Fibroblast of lung (primary cell): ENCODE measurements around the gene HECTD4. TPM values are rescaled to one million over a fixed set of nuclear protein-coding genes. Genes with fewer than 3 reads are reported as not detected.

Experiments
- DNase-seq, 2 donors: peaks; one replicate each; pipeline versions ENCODE4 v3.0.0 to v3.0.0-alpha.2; 2010; ENCODE audit warnings: low read depth in 2 of 2
- H2AFZ ChIP-seq: 2 replicates; pipeline ENCODE4 v1.5.1; 2012; ENCODE audit warnings: low read length, control low read depth, inconsistent platforms
- H3K27ac ChIP-seq: 2 replicates; pipeline ENCODE4 v1.5.1; 2011; ENCODE audit warnings: low read length, control low read depth; ENCODE audit not compliant: insufficient read depth
- H3K27me3 ChIP-seq: 2 replicates; pipeline ENCODE4 v1.5.1; 2011; ENCODE audit warnings: mild to moderate bottlenecking, low read length; ENCODE audit not compliant: control insufficient read depth, insufficient read depth
- H3K36me3 ChIP-seq: 2 replicates; pipeline ENCODE4 v1.5.1; 2011; ENCODE audit warnings: low read length; ENCODE audit not compliant: control insufficient read depth, insufficient read depth
- H3K4me1 ChIP-seq: 2 replicates; pipeline ENCODE4 v1.5.1; 2011; ENCODE audit warnings: low read length; ENCODE audit not compliant: control insufficient read depth, insufficient read depth; ENCODE audit errors: extremely low read depth
- H3K4me2 ChIP-seq: 2 replicates; pipeline ENCODE4 v1.5.1; 2011; ENCODE audit warnings: low read length, control low read depth; ENCODE audit not compliant: insufficient read depth; ENCODE audit errors: extremely low read depth
- H3K4me3 ChIP-seq, 4 experiments: fragments of 200-600 bp in 1 of 4; sonication (generic) in 1 of 4; replicated peaks in 1 of 4; 2 replicates each; pipeline ENCODE4 v1.5.1; 2011 to 2016; ENCODE audit warnings: low read length in 4 of 4, low read depth in 3 of 4, mild to moderate bottlenecking in 3 of 4, control low read depth in 2 of 4, inconsistent platforms in 1 of 4, mixed read lengths in 1 of 4; ENCODE audit not compliant: insufficient read depth in 1 of 4; ENCODE audit errors: control extremely low read depth in 1 of 4
- H3K79me2 ChIP-seq: 2 replicates; pipeline ENCODE4 v1.5.1; 2012; ENCODE audit warnings: mild to moderate bottlenecking, low read length, inconsistent platforms; ENCODE audit not compliant: control insufficient read depth, insufficient read depth
- H3K9ac ChIP-seq: 2 replicates; pipeline ENCODE4 v1.5.1; 2011; ENCODE audit warnings: mild to moderate bottlenecking, low read length, control low read depth; ENCODE audit not compliant: insufficient read depth
- H3K9me3 ChIP-seq: 2 replicates; pipeline ENCODE4 v1.5.1; 2012; ENCODE audit warnings: low read depth, low read length; ENCODE audit not compliant: control insufficient read depth, insufficient read depth
- H4K20me1 ChIP-seq: 2 replicates; pipeline ENCODE4 v1.5.1; 2011; ENCODE audit warnings: low read length; ENCODE audit not compliant: control insufficient read depth, insufficient read depth; ENCODE audit errors: extremely low read depth
- CTCF ChIP-seq, 2 donors: IDR thresholded peaks in 1 of 2; conservative IDR thresholded peaks in 1 of 2; 1 replicate in 1 of 2; 2 replicates in 1 of 2; pipeline ENCODE4 v1.5.1; 2011 to 2012; ENCODE audit warnings: low read length in 2 of 2, control low read depth in 1 of 2, inconsistent platforms in 1 of 2, low read depth in 1 of 2, mild to moderate bottlenecking in 1 of 2
- EZH2 ChIP-seq: IDR thresholded peaks from 2 replicates; pipeline ENCODE4 v1.5.1; 2012; ENCODE audit warnings: low read length, control low read depth, mild to moderate bottlenecking; ENCODE audit errors: missing control alignments
- polyA plus RNA-seq, 2 donors: library from polyadenylated mRNA; depleted of rRNA in 1 of 2; stranded (reverse) in 1 of 2; unstranded in 1 of 2; fragments of >200 nt; gene quantifications; 2 replicates each; pipeline ENCODE4 v1.2.1, GENCODE V29; 2011 to 2012; ENCODE audit warnings: missing spikeins in 1 of 2
- total RNA-seq: library from RNA; depleted of rRNA; stranded (reverse); fragments of >200 nt; gene quantifications from 2 replicates; pipeline ENCODE4 v1.2.1, GENCODE V29; 2014

Gene HECTD4
- total and polyA plus RNA-seq, 2 donors (not counting 1 experiment from before 2014, with no cell fraction given): 5.1 to 31.7 TPM

GRCh38 chr12:112164011-112164660, 218.1 kb downstream of the HECTD4 start:
- DNase-seq: no peak
- no peak overlapping the region for H3K4me2 ChIP-seq

GRCh38 chr12:112163471-112163991, 218.7 kb downstream of the HECTD4 start:
- H3K4me1 ChIP-seq: no peaks in the 10 kb centered on the region
- H3K27ac ChIP-seq: no peak overlapping the region
- DNase-seq: no peak
- no peak overlapping the region for H3K4me2 ChIP-seq
- no peaks in the 10 kb centered on the region for H3K27me3 ChIP-seq
- no peak overlapping the region for H3K9ac ChIP-seq
- H3K36me3 ChIP-seq: peaks cover 10% of the 10 kb centered on the region
- no peaks in the 10 kb centered on the region for H3K9me3 ChIP-seq
- H3K4me3 ChIP-seq: no peak overlapping the region
- H3K79me2 ChIP-seq: no peaks in the 10 kb centered on the region
- no peaks in the 10 kb centered on the region for H4K20me1 ChIP-seq
- TF ChIP-seq EZH2 (no peak), CTCF (conservative IDR thresholded peaks at IDR 0.05 in 1 of 2, IDR thresholded peaks at IDR 0.05 in 1 of 2; ENCODE audit: low read depth in 1 of 2, low read length in 2 of 2) (no peak)
- H2AFZ ChIP-seq: no peak overlapping the region

More at GRCh38 chr12:112164011-112164660, 218.1 kb downstream of the HECTD4 start:
- no peaks in the 10 kb centered on the region for H3K79me2 ChIP-seq
- peaks cover 10% of the 10 kb centered on the region for H3K36me3 ChIP-seq
- no peaks in the 10 kb centered on the region for H4K20me1 ChIP-seq
- no peaks in the 10 kb centered on the region for H3K9me3 ChIP-seq
- no peak overlapping the region for H3K27ac ChIP-seq
- H2AFZ ChIP-seq: no peak overlapping the region
- H3K4me1 ChIP-seq: no peaks in the 10 kb centered on the region
- TF ChIP-seq CTCF (conservative IDR thresholded peaks at IDR 0.05 in 1 of 2, IDR thresholded peaks at IDR 0.05 in 1 of 2; ENCODE audit: low read depth in 1 of 2, low read length in 2 of 2) (no peak), EZH2 (no peak)
- no peak overlapping the region for H3K9ac ChIP-seq
- H3K4me3 ChIP-seq: no peak overlapping the region
- no peaks in the 10 kb centered on the region for H3K27me3 ChIP-seq

- Histone ChIP-seq H3K9me3 (no peaks in the 10 kb centered on the region), H3K4me2 (no peak overlapping the region), H2AFZ (no peak overlapping the region), H4K20me1 (no peaks in the 10 kb centered on the region), H3K36me3 (peaks cover 10% of the 10 kb centered on the region), H3K9ac (no peak overlapping the region), H3K4me3 (no peak overlapping the region), H3K27ac (no peak overlapping the region), H3K27me3 (no peaks in the 10 kb centered on the region), H3K4me1 (no peaks in the 10 kb centered on the region), H3K79me2 (no peaks in the 10 kb centered on the region)
- TF ChIP-seq EZH2 (no peak), CTCF (conservative IDR thresholded peaks at IDR 0.05 in 1 of 2, IDR thresholded peaks at IDR 0.05 in 1 of 2; ENCODE audit: low read depth in 1 of 2, low read length in 2 of 2) (no peak)
- DNase-seq: no peak
These were observed 219.2 kb downstream of the HECTD4 start for GRCh38 chr12:112163056-112163455.
